ENCODE results near the gene MCCD1. TPM values are rescaled to one million over a fixed set of nuclear protein-coding genes. Genes with fewer than 3 reads are reported as not detected.

The MCCD1 gene
- total and polyA plus RNA-seq, 2 of the 13 experiments (the other 11 are each of a cell fraction or from before 2014, with no cell fraction given) = 0.15 TPM; not detected in 1

DNA sequence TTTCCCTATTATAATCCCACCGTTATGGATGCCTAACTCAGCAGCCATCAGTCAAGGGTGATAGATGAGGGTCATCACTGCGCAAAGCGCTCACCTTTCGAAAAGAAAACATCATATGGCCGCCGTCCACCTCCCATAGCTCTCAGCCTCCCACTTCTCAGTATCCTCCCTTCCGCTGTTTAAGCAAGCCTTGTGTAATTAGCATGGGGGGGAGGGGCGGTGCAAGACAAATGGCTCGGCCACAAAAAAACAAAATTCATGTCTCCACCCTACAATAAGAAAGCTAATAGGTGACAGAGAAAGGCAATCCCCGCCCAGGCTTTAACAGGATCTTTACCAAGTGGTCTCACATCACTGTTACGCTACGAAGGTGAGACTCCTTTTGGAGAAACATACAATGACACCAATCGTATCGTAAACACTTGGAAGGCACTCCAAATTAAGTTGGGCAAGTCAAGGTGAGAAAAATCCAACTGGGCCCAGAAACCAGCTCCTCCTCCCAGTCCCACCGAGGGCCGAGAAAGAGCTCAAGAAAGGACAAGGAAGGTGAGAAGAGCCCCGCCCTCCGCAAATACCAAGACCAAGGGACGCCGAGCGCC, 12.4 kb downstream of the MCCD1 start (continued):
- TF ChIP-seq, protein P1, sequence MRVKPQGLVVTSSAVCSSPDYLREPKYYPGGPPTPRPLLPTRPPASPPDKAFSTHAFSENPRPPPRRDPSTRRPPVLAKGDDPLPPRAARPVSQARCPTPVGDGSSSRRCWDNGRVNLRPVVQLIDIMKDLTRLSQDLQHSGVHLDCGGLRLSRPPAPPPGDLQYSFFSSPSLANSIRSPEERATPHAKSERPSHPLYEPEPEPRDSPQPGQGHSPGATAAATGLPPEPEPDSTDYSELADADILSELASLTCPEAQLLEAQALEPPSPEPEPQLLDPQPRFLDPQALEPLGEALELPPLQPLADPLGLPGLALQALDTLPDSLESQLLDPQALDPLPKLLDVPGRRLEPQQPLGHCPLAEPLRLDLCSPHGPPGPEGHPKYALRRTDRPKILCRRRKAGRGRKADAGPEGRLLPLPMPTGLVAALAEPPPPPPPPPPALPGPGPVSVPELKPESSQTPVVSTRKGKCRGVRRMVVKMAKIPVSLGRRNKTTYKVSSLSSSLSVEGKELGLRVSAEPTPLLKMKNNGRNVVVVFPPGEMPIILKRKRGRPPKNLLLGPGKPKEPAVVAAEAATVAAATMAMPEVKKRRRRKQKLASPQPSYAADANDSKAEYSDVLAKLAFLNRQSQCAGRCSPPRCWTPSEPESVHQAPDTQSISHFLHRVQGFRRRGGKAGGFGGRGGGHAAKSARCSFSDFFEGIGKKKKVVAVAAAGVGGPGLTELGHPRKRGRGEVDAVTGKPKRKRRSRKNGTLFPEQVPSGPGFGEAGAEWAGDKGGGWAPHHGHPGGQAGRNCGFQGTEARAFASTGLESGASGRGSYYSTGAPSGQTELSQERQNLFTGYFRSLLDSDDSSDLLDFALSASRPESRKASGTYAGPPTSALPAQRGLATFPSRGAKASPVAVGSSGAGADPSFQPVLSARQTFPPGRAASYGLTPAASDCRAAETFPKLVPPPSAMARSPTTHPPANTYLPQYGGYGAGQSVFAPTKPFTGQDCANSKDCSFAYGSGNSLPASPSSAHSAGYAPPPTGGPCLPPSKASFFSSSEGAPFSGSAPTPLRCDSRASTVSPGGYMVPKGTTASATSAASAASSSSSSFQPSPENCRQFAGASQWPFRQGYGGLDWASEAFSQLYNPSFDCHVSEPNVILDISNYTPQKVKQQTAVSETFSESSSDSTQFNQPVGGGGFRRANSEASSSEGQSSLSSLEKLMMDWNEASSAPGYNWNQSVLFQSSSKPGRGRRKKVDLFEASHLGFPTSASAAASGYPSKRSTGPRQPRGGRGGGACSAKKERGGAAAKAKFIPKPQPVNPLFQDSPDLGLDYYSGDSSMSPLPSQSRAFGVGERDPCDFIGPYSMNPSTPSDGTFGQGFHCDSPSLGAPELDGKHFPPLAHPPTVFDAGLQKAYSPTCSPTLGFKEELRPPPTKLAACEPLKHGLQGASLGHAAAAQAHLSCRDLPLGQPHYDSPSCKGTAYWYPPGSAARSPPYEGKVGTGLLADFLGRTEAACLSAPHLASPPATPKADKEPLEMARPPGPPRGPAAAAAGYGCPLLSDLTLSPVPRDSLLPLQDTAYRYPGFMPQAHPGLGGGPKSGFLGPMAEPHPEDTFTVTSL (CRISPR knock-in tag; IDR thresholded peaks at IDR 0.05; ENCODE audit: borderline replicate concordance) = no peak
- TF ChIP-seq ZBTB42 (CRISPR knock-in tag; IDR thresholded peaks at IDR 0.05) = no peak; the same call in 1 of the 2 replicates
- peak; percentile 84 for TF ChIP-seq ZNF407 (CRISPR knock-in tag; IDR thresholded peaks at IDR 0.05; ENCODE audit: not compliant biosample characterization)
- no peak for TF ChIP-seq FOXA1 (IDR thresholded peaks at IDR 0.05)
- TF ChIP-seq FOXA1 (CRISPR knock-in tag; IDR thresholded peaks at IDR 0.05) = peak; percentile 55
- no peak for TF ChIP-seq ZZZ3 (CRISPR knock-in tag; IDR thresholded peaks at IDR 0.05; ENCODE audit: borderline replicate concordance)
- no peak for TF ChIP-seq TERF1 (CRISPR knock-in tag; IDR thresholded peaks at IDR 0.05)
- peak; percentile 53 for TF ChIP-seq CEBPG (CRISPR knock-in tag; IDR thresholded peaks at IDR 0.05)
- TF ChIP-seq ZBTB1 (CRISPR knock-in tag; IDR thresholded peaks at IDR 0.05; ENCODE audit: borderline replicate concordance) = no peak
- no peak for TF ChIP-seq SIN3B (IDR thresholded peaks at IDR 0.05; ENCODE audit: low read length)
- TF ChIP-seq ZNF850 (CRISPR knock-in tag; conservative IDR thresholded peaks at IDR 0.05) = no peak
- TF ChIP-seq CENPBD1 (CRISPR knock-in tag; IDR thresholded peaks at IDR 0.05; ENCODE audit: borderline replicate concordance, low read depth) = no peak

Measured in HepG2 (cell line).